Measurements from ENCODE around the gene EFHC2. TPM values are rescaled to one million over a fixed set of nuclear protein-coding genes. Genes with fewer than 3 reads are reported as not detected.

EFHC2 gene
- total RNA-seq, 1 experiment from 2014 or later: not detected

GRCh38 chrX:44342866-44343265 lies 606 bp downstream of the EFHC2 start:
- Histone ChIP-seq H3K27ac (ENCODE audit: low read length) (no peak overlapping the region), H3K79me2 (ENCODE audit: low read length) (no peaks in the 10 kb centered on the region), H3K36me3 (ENCODE audit: insufficient read depth, low read length) (no peaks in the 10 kb centered on the region), H2AFZ (ENCODE audit: low read length) (no peak overlapping the region), H3K4me2 (ENCODE audit: low read depth, low read length, poor library complexity, severe bottlenecking) (no peak overlapping the region), H3K9me3 (ENCODE audit: low read length) (no peaks in the 10 kb centered on the region), H3K27me3 (ENCODE audit: low read length) (no peaks in the 10 kb centered on the region), H3K4me3 (ENCODE audit: low read length) (no peak overlapping the region), H3K9ac (ENCODE audit: low read length) (no peak overlapping the region), H3K4me1 (ENCODE audit: low read length) (no peaks in the 10 kb centered on the region), H4K20me1 (ENCODE audit: insufficient read depth, low read depth, low read length) (no peaks in the 10 kb centered on the region), H3K9me2 (replicated peaks; ENCODE audit: insufficient read depth, low read length) (no peaks in the 10 kb centered on the region)
- no peak for DNase-seq

- Histone ChIP-seq H3K4me3 (ENCODE audit: low read length) (no peak overlapping the region), H3K27me3 (ENCODE audit: low read length) (no peaks in the 10 kb centered on the region), H3K9me3 (ENCODE audit: low read length) (no peaks in the 10 kb centered on the region), H3K79me2 (ENCODE audit: low read length) (no peaks in the 10 kb centered on the region), H4K20me1 (ENCODE audit: insufficient read depth, low read depth, low read length) (no peaks in the 10 kb centered on the region), H3K36me3 (ENCODE audit: insufficient read depth, low read length) (no peaks in the 10 kb centered on the region), H3K9ac (ENCODE audit: low read length) (no peak overlapping the region), H2AFZ (ENCODE audit: low read length) (no peak overlapping the region), H3K4me1 (ENCODE audit: low read length) (no peaks in the 10 kb centered on the region), H3K4me2 (ENCODE audit: low read depth, low read length, poor library complexity, severe bottlenecking) (no peak overlapping the region), H3K9me2 (replicated peaks; ENCODE audit: insufficient read depth, low read length) (no peaks in the 10 kb centered on the region), H3K27ac (ENCODE audit: low read length) (no peak overlapping the region)
- no peak for DNase-seq
Measured at GRCh38 chrX:44338361-44338760, 5.1 kb downstream of the EFHC2 start.

GRCh38 chrX:44332437-44332836 lies 11.0 kb downstream of the EFHC2 start:
- no peaks in the 10 kb centered on the region for H3K27me3 ChIP-seq (ENCODE audit: low read length)
- H2AFZ ChIP-seq (ENCODE audit: low read length): no peak overlapping the region
- H4K20me1 ChIP-seq (ENCODE audit: insufficient read depth, low read depth, low read length): no peaks in the 10 kb centered on the region
- no peak for DNase-seq
- H3K4me3 ChIP-seq (ENCODE audit: low read length): no peak overlapping the region
- H3K9me3 ChIP-seq (ENCODE audit: low read length): no peaks in the 10 kb centered on the region
- H3K27ac ChIP-seq (ENCODE audit: low read length): no peak overlapping the region
- no peaks in the 10 kb centered on the region for H3K9me2 ChIP-seq (replicated peaks; ENCODE audit: insufficient read depth, low read length)
- no peaks in the 10 kb centered on the region for H3K4me1 ChIP-seq (ENCODE audit: low read length)
- no peaks in the 10 kb centered on the region for H3K36me3 ChIP-seq (ENCODE audit: insufficient read depth, low read length)
- H3K9ac ChIP-seq (ENCODE audit: low read length): no peak overlapping the region
- H3K4me2 ChIP-seq (ENCODE audit: low read depth, low read length, poor library complexity, severe bottlenecking): no peak overlapping the region
- no peaks in the 10 kb centered on the region for H3K79me2 ChIP-seq (ENCODE audit: low read length)

- Histone ChIP-seq H3K9me2 (replicated peaks; ENCODE audit: insufficient read depth, low read length) (no peaks in the 10 kb centered on the region), H3K9ac (ENCODE audit: low read length) (no peak overlapping the region), H3K27ac (ENCODE audit: low read length) (no peak overlapping the region), H4K20me1 (ENCODE audit: insufficient read depth, low read depth, low read length) (no peaks in the 10 kb centered on the region), H3K9me3 (ENCODE audit: low read length) (no peaks in the 10 kb centered on the region), H3K4me2 (ENCODE audit: low read depth, low read length, poor library complexity, severe bottlenecking) (no peak overlapping the region), H3K79me2 (ENCODE audit: low read length) (no peaks in the 10 kb centered on the region), H2AFZ (ENCODE audit: low read length) (no peak overlapping the region), H3K4me3 (ENCODE audit: low read length) (no peak overlapping the region), H3K4me1 (ENCODE audit: low read length) (no peaks in the 10 kb centered on the region), H3K27me3 (ENCODE audit: low read length) (no peaks in the 10 kb centered on the region), H3K36me3 (ENCODE audit: insufficient read depth, low read length) (no peaks in the 10 kb centered on the region)
- no peak for DNase-seq
Measured at GRCh38 chrX:44330227-44330626, 13.2 kb downstream of the EFHC2 start.

- no peaks in the 10 kb centered on the region for H3K79me2 ChIP-seq (ENCODE audit: low read length)
- H3K9me3 ChIP-seq (ENCODE audit: low read length): no peaks in the 10 kb centered on the region
- no peaks in the 10 kb centered on the region for H3K36me3 ChIP-seq (ENCODE audit: insufficient read depth, low read length)
- no peaks in the 10 kb centered on the region for H4K20me1 ChIP-seq (ENCODE audit: insufficient read depth, low read depth, low read length)
- H3K4me3 ChIP-seq (ENCODE audit: low read length): no peak overlapping the region
- H3K4me1 ChIP-seq (ENCODE audit: low read length): no peaks in the 10 kb centered on the region
- H3K9me2 ChIP-seq (replicated peaks; ENCODE audit: insufficient read depth, low read length): no peaks in the 10 kb centered on the region
- H2AFZ ChIP-seq (ENCODE audit: low read length): no peak overlapping the region
- no peak overlapping the region for H3K4me2 ChIP-seq (ENCODE audit: low read depth, low read length, poor library complexity, severe bottlenecking)
- no peaks in the 10 kb centered on the region for H3K27me3 ChIP-seq (ENCODE audit: low read length)
- DNase-seq: no peak
- no peak overlapping the region for H3K9ac ChIP-seq (ENCODE audit: low read length)
- H3K27ac ChIP-seq (ENCODE audit: low read length): no peak overlapping the region
Measured at GRCh38 chrX:44319550-44319949, 23.9 kb downstream of the EFHC2 start.

GRCh38 chrX:44317181-44317580 lies 26.3 kb downstream of the EFHC2 start:
- H3K36me3 ChIP-seq (ENCODE audit: insufficient read depth, low read length): no peaks in the 10 kb centered on the region
- no peak for DNase-seq
- H3K4me2 ChIP-seq (ENCODE audit: low read depth, low read length, poor library complexity, severe bottlenecking): no peak overlapping the region
- no peak overlapping the region for H2AFZ ChIP-seq (ENCODE audit: low read length)
- H3K27me3 ChIP-seq (ENCODE audit: low read length): no peaks in the 10 kb centered on the region
- no peak overlapping the region for H3K27ac ChIP-seq (ENCODE audit: low read length)
- H3K4me1 ChIP-seq (ENCODE audit: low read length): no peaks in the 10 kb centered on the region
- no peaks in the 10 kb centered on the region for H4K20me1 ChIP-seq (ENCODE audit: insufficient read depth, low read depth, low read length)
- H3K79me2 ChIP-seq (ENCODE audit: low read length): no peaks in the 10 kb centered on the region
- H3K9me3 ChIP-seq (ENCODE audit: low read length): no peaks in the 10 kb centered on the region
- H3K4me3 ChIP-seq (ENCODE audit: low read length): no peak overlapping the region
- H3K9ac ChIP-seq (ENCODE audit: low read length): no peak overlapping the region
- H3K9me2 ChIP-seq (replicated peaks; ENCODE audit: insufficient read depth, low read length): no peaks in the 10 kb centered on the region

GRCh38 chrX:44314808-44315207 lies 28.7 kb downstream of the EFHC2 start:
- Histone ChIP-seq H3K9me3 (ENCODE audit: low read length) (no peaks in the 10 kb centered on the region), H3K9me2 (replicated peaks; ENCODE audit: insufficient read depth, low read length) (no peaks in the 10 kb centered on the region), H3K27me3 (ENCODE audit: low read length) (no peaks in the 10 kb centered on the region), H3K4me2 (ENCODE audit: low read depth, low read length, poor library complexity, severe bottlenecking) (no peak overlapping the region), H3K4me1 (ENCODE audit: low read length) (no peaks in the 10 kb centered on the region), H3K79me2 (ENCODE audit: low read length) (no peaks in the 10 kb centered on the region), H2AFZ (ENCODE audit: low read length) (no peak overlapping the region), H3K4me3 (ENCODE audit: low read length) (no peak overlapping the region), H3K27ac (ENCODE audit: low read length) (no peak overlapping the region), H3K36me3 (ENCODE audit: insufficient read depth, low read length) (no peaks in the 10 kb centered on the region), H4K20me1 (ENCODE audit: insufficient read depth, low read depth, low read length) (no peaks in the 10 kb centered on the region), H3K9ac (ENCODE audit: low read length) (no peak overlapping the region)
- no peak for DNase-seq

GRCh38 chrX:44314259-44314734 lies 29.2 kb downstream of the EFHC2 start:
- H2AFZ ChIP-seq (ENCODE audit: low read length): no peak overlapping the region

GRCh38 chrX:44312421-44312820 lies 31.1 kb downstream of the EFHC2 start:
- no peaks in the 10 kb centered on the region for H4K20me1 ChIP-seq (ENCODE audit: insufficient read depth, low read depth, low read length)
- no peak overlapping the region for H3K27ac ChIP-seq (ENCODE audit: low read length)
- no peak overlapping the region for H3K4me3 ChIP-seq (ENCODE audit: low read length)
- no peaks in the 10 kb centered on the region for H3K9me3 ChIP-seq (ENCODE audit: low read length)
- H3K79me2 ChIP-seq (ENCODE audit: low read length): no peaks in the 10 kb centered on the region
- no peak overlapping the region for H2AFZ ChIP-seq (ENCODE audit: low read length)
- no peaks in the 10 kb centered on the region for H3K4me1 ChIP-seq (ENCODE audit: low read length)
- H3K36me3 ChIP-seq (ENCODE audit: insufficient read depth, low read length): no peaks in the 10 kb centered on the region
- H3K9me2 ChIP-seq (replicated peaks; ENCODE audit: insufficient read depth, low read length): no peaks in the 10 kb centered on the region
- no peak overlapping the region for H3K4me2 ChIP-seq (ENCODE audit: low read depth, low read length, poor library complexity, severe bottlenecking)
- H3K9ac ChIP-seq (ENCODE audit: low read length): no peak overlapping the region
- no peak for DNase-seq
- H3K27me3 ChIP-seq (ENCODE audit: low read length): no peaks in the 10 kb centered on the region

More at GRCh38 chrX:44314259-44314734, 29.2 kb downstream of the EFHC2 start:
- no peaks in the 10 kb centered on the region for H3K4me1 ChIP-seq (ENCODE audit: low read length)
- no peak for DNase-seq
- H3K9ac ChIP-seq (ENCODE audit: low read length): no peak overlapping the region
- no peaks in the 10 kb centered on the region for H3K79me2 ChIP-seq (ENCODE audit: low read length)
- no peak overlapping the region for H3K4me3 ChIP-seq (ENCODE audit: low read length)
- no peaks in the 10 kb centered on the region for H3K27me3 ChIP-seq (ENCODE audit: low read length)
- no peak overlapping the region for H3K4me2 ChIP-seq (ENCODE audit: low read depth, low read length, poor library complexity, severe bottlenecking)
- H3K27ac ChIP-seq (ENCODE audit: low read length): no peak overlapping the region
- H4K20me1 ChIP-seq (ENCODE audit: insufficient read depth, low read depth, low read length): no peaks in the 10 kb centered on the region
- no peaks in the 10 kb centered on the region for H3K36me3 ChIP-seq (ENCODE audit: insufficient read depth, low read length)
- no peaks in the 10 kb centered on the region for H3K9me2 ChIP-seq (replicated peaks; ENCODE audit: insufficient read depth, low read length)
- H3K9me3 ChIP-seq (ENCODE audit: low read length): no peaks in the 10 kb centered on the region

All from Karpas-422 (cell line).